HG03354 (cell line): Measurements from ENCODE around the gene RAC3.
A peak's percentile ranks its signal among the peaks of the same experiment; 100 is the strongest.

Experiments used
- ATAC-seq: cut with Tn5 transposase; IDR thresholded peaks from one replicate; pipeline ENCODE4 v1.9.1; 2021; ENCODE audit warnings: mild to moderate bottlenecking; ENCODE audit not compliant: unreplicated experiment, poor library complexity, severe bottlenecking

Gene RAC3

GRCh38 chr17:82063424-82064415 is 32.2 kb downstream of the RAC3 start:
- no peak for ATAC-seq

- no peak for ATAC-seq
Observed at GRCh38 chr17:82064433-82065192, 33.1 kb downstream of the RAC3 start.

GRCh38 chr17:82065193-82065637 is 33.7 kb downstream of the RAC3 start:
- peak; percentile 31 for ATAC-seq

GRCh38 chr17:82065638-82066303 is 34.3 kb downstream of the RAC3 start, which contains the start of gene DUS1L:
TSS of gene DUS1L (minus strand) at chr17:82065804. CDS start at chr17:82065059, 745 bp downstream.
- peak; percentile 61 for ATAC-seq

- no peak for ATAC-seq
Observed at GRCh38 chr17:82070611-82071010, 39.1 kb downstream of the RAC3 start.

- no peak for ATAC-seq
Observed at GRCh38 chr17:82072827-82073226, 41.3 kb downstream of the RAC3 start.

GRCh38 chr17:82073446-82073845 is 42.0 kb downstream of the RAC3 start:
- ATAC-seq, result no peak

GRCh38 chr17:82076018-82076784 is 44.7 kb downstream of the RAC3 start:
- no peak for ATAC-seq

- no peak for ATAC-seq
Observed at GRCh38 chr17:82076785-82077591, 45.5 kb downstream of the RAC3 start.

GRCh38 chr17:82077617-82078358 is 46.3 kb downstream of the RAC3 start:
- ATAC-seq, result no peak

- no peak for ATAC-seq
Observed at GRCh38 chr17:82078433-82078832, 47.0 kb downstream of the RAC3 start.

- no peak for ATAC-seq
Observed at GRCh38 chr17:82079001-82079677, 47.7 kb downstream of the RAC3 start.

GRCh38 chr17:82080048-82080788 is 48.7 kb downstream of the RAC3 start:
- ATAC-seq, result no peak

- ATAC-seq, result no peak
Observed at GRCh38 chr17:82080789-82081464, 49.4 kb downstream of the RAC3 start.

- ATAC-seq, result no peak
Observed at GRCh38 chr17:82081546-82081945, 50.1 kb downstream of the RAC3 start.

GRCh38 chr17:82081966-82082365 is 50.5 kb downstream of the RAC3 start:
- ATAC-seq, result no peak
